ENCODE measurements around the gene CLPTM1. TPM values are rescaled to one million over a fixed set of nuclear protein-coding genes. Genes with fewer than 3 reads are reported as not detected.

The CLPTM1 gene
- total and polyA plus RNA-seq, 9 of the 15 experiments (the other 6 are each of a cell fraction or from before 2014, with no cell fraction given) = 0.37 to 96.0 (median 27.5) TPM

- H3K9me1 ChIP-seq (ENCODE audit: control insufficient read depth, insufficient read depth, low read length) = no peaks in the 10 kb centered on the region
- peaks cover 7% of the 10 kb centered on the region; the same call in 2 of the 3 replicates for H3K79me2 ChIP-seq (ENCODE audit: control insufficient read depth, insufficient read depth, low read length)
- WGBS (ENCODE audit: insufficient coverage, low coverage, missing lambda C conversion rate) = 69% methylated on average over 9 of the region's 9 CpGs
- H3K4me1 ChIP-seq (replicated peaks in 1 of 2; ENCODE audit: control insufficient read depth in 2 of 2, insufficient read depth in 2 of 2, low read length in 2 of 2) = peaks cover 2 to 31% of the 10 kb centered on the region in 2 experiments; a peak in 4 of 5 replicates
- no peak overlapping the region for H3K4me3 ChIP-seq
- H3K27ac ChIP-seq (ENCODE audit: extremely low read depth, low read depth, low read length) = no peak overlapping the region
- H3K27me3 ChIP-seq (ENCODE audit: control insufficient read depth in 2 of 2, insufficient read depth in 2 of 2, low read length in 2 of 2) = no peaks in the 10 kb centered on the region
- BruUV-seq (replicated peaks) = no TSS peak
- FAIRE-seq = no peak
- in situ Hi-C loops (cut with MboI) (no loop called here), intact Hi-C loops (cut with micrococcal nuclease) (no loop called here)
- no peak overlapping the region for H3K9ac ChIP-seq (ENCODE audit: insufficient read depth in 1 of 2, low read depth in 2 of 2, low read length in 2 of 2)
- no peaks in the 10 kb centered on the region for H3K36me3 ChIP-seq (ENCODE audit: control insufficient read depth, insufficient read depth, low read length)
- TF ChIP-seq SNRNP70 (optimal IDR thresholded peaks at IDR 0.05; ENCODE audit: low read depth, low read length) = no peak
- no peak for TF ChIP-seq FOXJ3 (CRISPR knock-in tag; IDR thresholded peaks at IDR 0.05)
- no peak for TF ChIP-seq ETS1 (conservative IDR thresholded peaks at IDR 0.05; ENCODE audit: control insufficient read depth, low read depth, low read length)
- no peak for TF ChIP-seq ZNF778 (CRISPR knock-in tag; IDR thresholded peaks at IDR 0.05)
- TF ChIP-seq, protein P1, sequence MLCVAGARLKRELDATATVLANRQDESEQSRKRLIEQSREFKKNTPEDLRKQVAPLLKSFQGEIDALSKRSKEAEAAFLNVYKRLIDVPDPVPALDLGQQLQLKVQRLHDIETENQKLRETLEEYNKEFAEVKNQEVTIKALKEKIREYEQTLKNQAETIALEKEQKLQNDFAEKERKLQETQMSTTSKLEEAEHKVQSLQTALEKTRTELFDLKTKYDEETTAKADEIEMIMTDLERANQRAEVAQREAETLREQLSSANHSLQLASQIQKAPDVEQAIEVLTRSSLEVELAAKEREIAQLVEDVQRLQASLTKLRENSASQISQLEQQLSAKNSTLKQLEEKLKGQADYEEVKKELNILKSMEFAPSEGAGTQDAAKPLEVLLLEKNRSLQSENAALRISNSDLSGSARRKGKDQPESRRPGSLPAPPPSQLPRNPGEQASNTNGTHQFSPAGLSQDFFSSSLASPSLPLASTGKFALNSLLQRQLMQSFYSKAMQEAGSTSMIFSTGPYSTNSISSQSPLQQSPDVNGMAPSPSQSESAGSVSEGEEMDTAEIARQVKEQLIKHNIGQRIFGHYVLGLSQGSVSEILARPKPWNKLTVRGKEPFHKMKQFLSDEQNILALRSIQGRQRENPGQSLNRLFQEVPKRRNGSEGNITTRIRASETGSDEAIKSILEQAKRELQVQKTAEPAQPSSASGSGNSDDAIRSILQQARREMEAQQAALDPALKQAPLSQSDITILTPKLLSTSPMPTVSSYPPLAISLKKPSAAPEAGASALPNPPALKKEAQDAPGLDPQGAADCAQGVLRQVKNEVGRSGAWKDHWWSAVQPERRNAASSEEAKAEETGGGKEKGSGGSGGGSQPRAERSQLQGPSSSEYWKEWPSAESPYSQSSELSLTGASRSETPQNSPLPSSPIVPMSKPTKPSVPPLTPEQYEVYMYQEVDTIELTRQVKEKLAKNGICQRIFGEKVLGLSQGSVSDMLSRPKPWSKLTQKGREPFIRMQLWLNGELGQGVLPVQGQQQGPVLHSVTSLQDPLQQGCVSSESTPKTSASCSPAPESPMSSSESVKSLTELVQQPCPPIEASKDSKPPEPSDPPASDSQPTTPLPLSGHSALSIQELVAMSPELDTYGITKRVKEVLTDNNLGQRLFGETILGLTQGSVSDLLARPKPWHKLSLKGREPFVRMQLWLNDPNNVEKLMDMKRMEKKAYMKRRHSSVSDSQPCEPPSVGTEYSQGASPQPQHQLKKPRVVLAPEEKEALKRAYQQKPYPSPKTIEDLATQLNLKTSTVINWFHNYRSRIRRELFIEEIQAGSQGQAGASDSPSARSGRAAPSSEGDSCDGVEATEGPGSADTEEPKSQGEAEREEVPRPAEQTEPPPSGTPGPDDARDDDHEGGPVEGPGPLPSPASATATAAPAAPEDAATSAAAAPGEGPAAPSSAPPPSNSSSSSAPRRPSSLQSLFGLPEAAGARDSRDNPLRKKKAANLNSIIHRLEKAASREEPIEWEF (CRISPR knock-in tag; IDR thresholded peaks at IDR 0.05) = no peak
- TF ChIP-seq DIDO1 (tag; IDR thresholded peaks at IDR 0.05; ENCODE audit: low read depth) = no peak
- no peak for TF ChIP-seq EGR1 (conservative IDR thresholded peaks at IDR 0.05)
- no peak for TF ChIP-seq SREBF1 (IDR thresholded peaks at IDR 0.05; ENCODE audit: borderline replicate concordance, low read depth, low read length)
- TF ChIP-seq SRSF3 (IDR thresholded peaks at IDR 0.05; ENCODE audit: insufficient read depth, low read length) = no peak
- TF ChIP-seq THRA (IDR thresholded peaks at IDR 0.05) = no peak
- TF ChIP-seq EZH2 (IDR thresholded peaks at IDR 0.05; ENCODE audit: borderline replicate concordance, low read depth, low read length) = no peak
- no peaks in the 10 kb centered on the region for H3K9me3 ChIP-seq (replicated peaks; ENCODE audit: control insufficient read depth, insufficient read depth, low read depth, low read length)
- ATAC-seq = no peak
- H4K20me1 ChIP-seq (replicated peaks; ENCODE audit: control insufficient read depth, insufficient read depth, low read length) = no peaks in the 10 kb centered on the region
- H2AFZ ChIP-seq (ENCODE audit: low read depth, low read length) = no peak overlapping the region
- no peak for DNase-seq (ENCODE audit: extremely low read depth in 1 of 4, low spot score in 3 of 4)
- POLR2A ChIA-PET = no interaction called here
- no peak overlapping the region for H3K4me2 ChIP-seq (ENCODE audit: insufficient read depth, low read length)
- CTCF ChIA-PET (ENCODE audit: low intra/inter-chr PET ratio) = interaction anchor here (0.6 kb wide), 1 partner anchor 46 kb away, joined by 3 read pairs; no protein-coding TSS in a partner anchor
These were observed 5.6 kb upstream of the CLPTM1 start for GRCh38 chr19:44949550-44949949.

Measured in K562 (cell line).